Sigmoid colon (tissue), 3 donors: Measurements from ENCODE around the gene IWS1.

Experiments
- CTCF ChIP-seq, 4 experiments: fragments of 450-650 bp in 3 of 4; fragments of 200-600 bp in 1 of 4; IDR thresholded peaks; one replicate each; pipeline ENCODE4 v1.5.1; 2016 to 2019; ENCODE audit warnings: antibody characterized with exemption in 4 of 4, mild to moderate bottlenecking in 3 of 4, moderate library complexity in 2 of 4
- POLR2A ChIP-seq, 2 donors: fragments of 450-650 bp; IDR thresholded peaks; one replicate each; pipeline ENCODE4 v1.6.1; 2016; ENCODE audit warnings: antibody characterized with exemption in 2 of 2, mild to moderate bottlenecking in 2 of 2, moderate library complexity in 2 of 2

GRCh38 chr2:127570282-127571250, 44.3 kb upstream of the IWS1 start:
- no peak for TF ChIP-seq POLR2A (IDR thresholded peaks at IDR 0.05)
- no peak for TF ChIP-seq CTCF (IDR thresholded peaks at IDR 0.05)
